GM18508 (cell line): ENCODE results near the gene SBNO2.

Experiments used
- ATAC-seq: cut with Tn5 transposase; IDR thresholded peaks from one replicate; pipeline ENCODE4 v1.9.1; 2021; ENCODE audit warnings: moderate number of reproducible peaks; ENCODE audit not compliant: insufficient read depth, unreplicated experiment

The SBNO2 gene

GRCh38 chr19:1094978-1095701, 78.9 kb downstream of the SBNO2 start, which contains the start of gene POLR2E:
TSS of gene POLR2E (minus strand) at chr19:1095375. CDS start at chr19:1095315, 60 bp downstream.
- ATAC-seq: peak; percentile 62

GRCh38 chr19:1094655-1094977, 79.5 kb downstream of the SBNO2 start:
- no peak for ATAC-seq

GRCh38 chr19:1093811-1094553, 80.1 kb downstream of the SBNO2 start:
- ATAC-seq: no peak

- no peak for ATAC-seq
Measured at GRCh38 chr19:1093330-1093729, 80.7 kb downstream of the SBNO2 start.

GRCh38 chr19:1091544-1092175, 82.4 kb downstream of the SBNO2 start:
- no peak for ATAC-seq

GRCh38 chr19:1090731-1091543, 83.1 kb downstream of the SBNO2 start:
- no peak for ATAC-seq

GRCh38 chr19:1089891-1090290, 84.2 kb downstream of the SBNO2 start:
- ATAC-seq: no peak

GRCh38 chr19:1089126-1089771, 84.8 kb downstream of the SBNO2 start:
- no peak for ATAC-seq

- no peak for ATAC-seq
Measured at GRCh38 chr19:1088416-1089010, 85.6 kb downstream of the SBNO2 start.

- no peak for ATAC-seq
Measured at GRCh38 chr19:1087813-1088415, 86.2 kb downstream of the SBNO2 start.

- no peak for ATAC-seq
Measured at GRCh38 chr19:1086613-1087012, 87.5 kb downstream of the SBNO2 start.

GRCh38 chr19:1085676-1086442, 88.2 kb downstream of the SBNO2 start:
- no peak for ATAC-seq

- ATAC-seq: no peak
Measured at GRCh38 chr19:1085053-1085658, 88.9 kb downstream of the SBNO2 start.

GRCh38 chr19:1084024-1084868, 89.8 kb downstream of the SBNO2 start:
- ATAC-seq: no peak

GRCh38 chr19:1082928-1083816, 90.9 kb downstream of the SBNO2 start:
- no peak for ATAC-seq

- ATAC-seq: no peak
Measured at GRCh38 chr19:1082165-1082927, 91.7 kb downstream of the SBNO2 start.
